ENCODE measurements around the gene ZNF787. TPM values are rescaled to one million over a fixed set of nuclear protein-coding genes. Genes with fewer than 3 reads are reported as not detected.

The ZNF787 gene
- total and polyA plus RNA-seq, 2 of the 13 experiments (the other 11 are each of a cell fraction or from before 2014, with no cell fraction given) = 15.1 to 42.8 TPM

GRCh38 chr19:56118666-56119581, 2.2 kb downstream of the ZNF787 start (continued):
- TF ChIP-seq ZBTB40 (IDR thresholded peaks at IDR 0.05) (no peak), ZBTB40 (CRISPR knock-in tag; IDR thresholded peaks at IDR 0.05) (0 out of 2 replicates have a peak, but pooled peaks have one; percentile 53), PATZ1 (CRISPR knock-in tag; IDR thresholded peaks at IDR 0.05) (peak; percentile 30; the same call in 1 of the 2 replicates), IRF2 (CRISPR knock-in tag; IDR thresholded peaks at IDR 0.05) (no peak; the same call in 1 of the 2 replicates), ZSCAN25 (CRISPR knock-in tag; IDR thresholded peaks at IDR 0.05) (peak; percentile 7; the same call in 1 of the 2 replicates), ZSCAN29 (CRISPR knock-in tag; conservative IDR thresholded peaks at IDR 0.05) (0 out of 2 replicates have a peak, but pooled peaks have one; percentile 50), POLR2AphosphoS5 (IDR thresholded peaks at IDR 0.05; ENCODE audit: low read depth, low read length) (0 out of 2 replicates have a peak, but pooled peaks have one; percentile 14), RAD21 (CRISPR knock-in tag; IDR thresholded peaks at IDR 0.05) (no peak), ZNF687 (CRISPR knock-in tag; IDR thresholded peaks at IDR 0.05) (peak; percentile 80), ZFP1 (CRISPR knock-in tag; IDR thresholded peaks at IDR 0.05) (no peak), LCORL (IDR thresholded peaks at IDR 0.05) (no peak), LCORL (CRISPR knock-in tag; IDR thresholded peaks at IDR 0.05) (peak; percentile 15; the same call in 1 of the 2 replicates), NONO (IDR thresholded peaks at IDR 0.05) (no peak), NONO (CRISPR knock-in tag; conservative IDR thresholded peaks at IDR 0.05) (peak; percentile 67; the same call in 1 of the 2 replicates)

All from HepG2 (cell line).